H1 (cell line): ENCODE data around the gene PPID. TPM values are rescaled to one million over a fixed set of nuclear protein-coding genes. Genes with fewer than 3 reads are reported as not detected.
"Not testable (repeated sequence)": the region's sequence is repeated elsewhere in the genome, so short reads cannot be mapped to it uniquely, and the experiment has no call there.

Experiments used
- CTCF ChIA-PET: fragments of 300-600 bp; sonication (Branson Sonifier 250); formaldehyde crosslinking; loops from one replicate; lab custom pipeline; 2021; ENCODE audit not compliant: partially characterized antibody; lab: Charles Lee
- POLR2A ChIA-PET: fragments of 300-600 bp; sonication (Branson Sonifier 250); formaldehyde crosslinking; loops from one replicate; lab custom pipeline; 2021; ENCODE audit warnings: inconsistent platforms; ENCODE audit not compliant: partially characterized antibody; lab: Charles Lee
- DNase-seq, 2 experiments: peaks; one replicate each; pipeline versions ENCODE4 v3.0.0 to v3.0.0-alpha.2; 2010 to 2022; ENCODE audit warnings: low spot score in 2 of 2, low read depth in 1 of 2, mixed read lengths in 1 of 2
- FAIRE-seq: peaks from 2 replicates; lab custom pipeline; 2011; peaks lifted over from hg19 to GRCh38; lab: Jason Lieb, UNC
- H2AFZ ChIP-seq: 2 replicates; pipeline ENCODE4 v1.8.1; 2012; ENCODE audit warnings: low read length, inconsistent platforms
- H2AK5ac ChIP-seq: 2 replicates; pipeline ENCODE4 v1.6.1; 2013; ENCODE audit warnings: low read depth, low read length
- H2BK120ac ChIP-seq: replicated peaks from 2 replicates; pipeline ENCODE3; 2013; ENCODE audit warnings: low read depth, low read length, inconsistent platforms
- H2BK12ac ChIP-seq: 2 replicates; pipeline ENCODE4 v1.6.1; 2013; ENCODE audit warnings: low read depth, low read length
- H2BK15ac ChIP-seq: 2 replicates; pipeline ENCODE4 v1.6.1; 2013; ENCODE audit warnings: low read length
- H2BK20ac ChIP-seq: 2 replicates; pipeline ENCODE4 v1.6.1; 2013; ENCODE audit warnings: low read length
- H2BK5ac ChIP-seq: 2 replicates; pipeline ENCODE4 v1.6.1; 2013; ENCODE audit warnings: low read depth, low read length
- H3K14ac ChIP-seq: 2 replicates; pipeline ENCODE4 v1.6.1; 2013; ENCODE audit warnings: inconsistent platforms; ENCODE audit not compliant: insufficient read length
- H3K18ac ChIP-seq: 2 replicates; pipeline ENCODE4 v1.6.1; 2013; ENCODE audit warnings: low read length; ENCODE audit errors: extremely low read depth
- H3K23ac ChIP-seq: 2 replicates; pipeline ENCODE4 v1.6.1; 2013; ENCODE audit warnings: inconsistent platforms; ENCODE audit not compliant: insufficient read length
- H3K23me2 ChIP-seq: 2 replicates; pipeline ENCODE4 v1.6.1; 2013; ENCODE audit warnings: low read depth, low read length
- H3K27ac ChIP-seq: 2 replicates; pipeline ENCODE4 v1.6.1; 2011; ENCODE audit warnings: low read depth, low read length, inconsistent platforms
- H3K27me3 ChIP-seq, 4 experiments: replicated peaks in 1 of 4; 1 replicate in 1 of 4; 2 replicates in 3 of 4; pipeline versions ENCODE4 v1.6.1 to v1.8.1; 2011 to 2013; ENCODE audit warnings: low read length in 3 of 4, mild to moderate bottlenecking in 3 of 4, inconsistent platforms in 2 of 4, mixed read lengths in 2 of 4, moderate library complexity in 1 of 4; ENCODE audit not compliant: control insufficient read depth in 3 of 4, insufficient read depth in 3 of 4; ENCODE audit errors: extremely low read depth in 1 of 4
- H3K36me3 ChIP-seq, 4 experiments: 2 replicates each; pipeline versions ENCODE4 v1.6.1 to v1.8.1; 2011 to 2013; ENCODE audit warnings: mild to moderate bottlenecking in 4 of 4, low read length in 3 of 4, moderate library complexity in 2 of 4, control low read depth in 1 of 4, inconsistent platforms in 1 of 4; ENCODE audit not compliant: insufficient read depth in 4 of 4, control insufficient read depth in 2 of 4
- H3K4ac ChIP-seq: replicated peaks from 2 replicates; pipeline ENCODE3; 2013; ENCODE audit warnings: low read length, low read depth, mixed read lengths, inconsistent platforms; ENCODE audit not compliant: insufficient read length
- H3K4me1 ChIP-seq, 4 experiments: replicated peaks in 1 of 4; 1 replicate in 1 of 4; 2 replicates in 3 of 4; pipeline versions ENCODE4 v1.6.1 to v1.8.1; 2011 to 2013; ENCODE audit warnings: low read length in 3 of 4, inconsistent platforms in 2 of 4, mixed read lengths in 1 of 4; ENCODE audit not compliant: insufficient read depth in 4 of 4, control insufficient read depth in 3 of 4
- H3K4me2 ChIP-seq, 2 experiments: 2 replicates each; pipeline versions ENCODE4 v1.6.1 to v1.8.1; 2011 to 2013; ENCODE audit warnings: low read depth in 2 of 2, low read length in 2 of 2, control low read depth in 1 of 2, inconsistent platforms in 1 of 2, mild to moderate bottlenecking in 1 of 2; ENCODE audit not compliant: insufficient read depth in 1 of 2
- H3K4me3 ChIP-seq, 4 experiments: fragments of 200-600, 300-600 bp in 1 of 4; sonication (generic), shearing (Covaris generic), sonication (Bioruptor Twin) in 1 of 4; 2 replicates each; pipeline versions ENCODE4 v1.5.1 to v1.8.1; 2011 to 2016; ENCODE audit warnings: low read length in 4 of 4, low read depth in 3 of 4, control low read depth in 2 of 4, inconsistent platforms in 2 of 4, mild to moderate bottlenecking in 2 of 4, mixed read lengths in 1 of 4, moderate library complexity in 1 of 4; ENCODE audit not compliant: insufficient read depth in 2 of 4; ENCODE audit errors: extremely low read depth in 1 of 4
- H3K56ac ChIP-seq: replicated peaks from 2 replicates; pipeline ENCODE3; 2013; ENCODE audit warnings: low read depth, mild to moderate bottlenecking, mixed read lengths, low read length, inconsistent platforms; ENCODE audit not compliant: insufficient read length
- H3K79me1 ChIP-seq: 2 replicates; pipeline ENCODE4 v1.6.1; 2013; ENCODE audit warnings: low read depth, low read length, control low read depth
- H3K79me2 ChIP-seq, 2 experiments: 2 replicates each; pipeline versions ENCODE4 v1.6.1 to v1.8.1; 2012 to 2013; ENCODE audit warnings: low read length in 2 of 2, mild to moderate bottlenecking in 2 of 2, inconsistent platforms in 1 of 2; ENCODE audit not compliant: insufficient read depth in 2 of 2, control insufficient read depth in 1 of 2
- H3K9ac ChIP-seq, 4 experiments: replicated peaks in 1 of 4; 1 replicate in 1 of 4; 2 replicates in 3 of 4; pipeline versions ENCODE4 v1.6.1 to v1.8.1; 2011 to 2013; ENCODE audit warnings: low read depth in 3 of 4, low read length in 3 of 4, control low read depth in 2 of 4, mild to moderate bottlenecking in 2 of 4, moderate library complexity in 2 of 4, inconsistent platforms in 1 of 4; ENCODE audit errors: extremely low read depth in 1 of 4
- H3K9me3 ChIP-seq, 2 experiments: 2 replicates each; pipeline versions ENCODE4 v1.6.1 to v1.8.1; 2012 to 2013; ENCODE audit warnings: mild to moderate bottlenecking in 2 of 2, moderate library complexity in 2 of 2, control low read depth in 1 of 2, inconsistent platforms in 1 of 2, low read depth in 1 of 2, low read length in 1 of 2, mixed read lengths in 1 of 2; ENCODE audit not compliant: insufficient read depth in 2 of 2
- H4K20me1 ChIP-seq, 2 experiments: replicated peaks in 1 of 2; 2 replicates each; pipeline versions ENCODE3 to v1.8.1; 2011 to 2013; ENCODE audit warnings: inconsistent platforms in 2 of 2, low read length in 2 of 2, mild to moderate bottlenecking in 1 of 2; ENCODE audit not compliant: insufficient read depth in 2 of 2, control insufficient read depth in 1 of 2
- H4K5ac ChIP-seq: 2 replicates; pipeline ENCODE4 v1.6.1; 2013; ENCODE audit warnings: low read length, low read depth, mixed read lengths, inconsistent platforms; ENCODE audit not compliant: insufficient read length
- H4K8ac ChIP-seq: 2 replicates; pipeline ENCODE4 v1.8.0; 2013; ENCODE audit warnings: mild to moderate bottlenecking, moderate library complexity, low read length, inconsistent platforms; ENCODE audit not compliant: insufficient read depth; ENCODE audit errors: extremely low read depth
- H4K91ac ChIP-seq: replicated peaks from 2 replicates; pipeline ENCODE3; 2013; ENCODE audit warnings: low read length, mixed read lengths, inconsistent platforms; ENCODE audit not compliant: insufficient read length
- WGBS, 2 experiments: shearing (Covaris generic) in 1 of 2; methylation state at CpG; one replicate each; pipeline versions ENCODE4 v1.1.6 to v1.1.7; 2013 to 2015; ENCODE audit warnings: low lambda C conversion rate in 2 of 2, mixed read lengths in 2 of 2, inconsistent platforms in 1 of 2, low coverage in 1 of 2, missing lambda C conversion rate in 1 of 2; ENCODE audit not compliant: insufficient replicate concordance in 2 of 2, insufficient coverage in 1 of 2, insufficient read length in 1 of 2; ENCODE audit errors: extremely low coverage in 1 of 2, missing lambda C conversion rate in 1 of 2; 5-methylcytosine and 5-hydroxymethylcytosine counted together
- polyA plus RNA-seq, 7 experiments: library from polyadenylated mRNA; depleted of rRNA in 3 of 7; stranded (reverse) in 5 of 7; unstranded in 2 of 7; fragments of >200 nt in 5 of 7; fragments of 200-250 nt in 2 of 7; gene quantifications; 1 replicate in 5 of 7; 2 replicates in 1 of 7; 4 replicates in 1 of 7; pipeline versions ENCODE4 v1.2.1 to v1.2.3, GENCODE V29; 2011 to 2013; ENCODE audit warnings: missing spikeins in 2 of 7, mixed read lengths in 2 of 7
- total RNA-seq: library from RNA; stranded (reverse); fragmentation: NEBNext Ultra II Directional; extraction: Animal tissue kit (Norgen Biotek cat#: 25700); gene quantifications from 2 replicates; pipeline ENCODE4 v1.2.1, GENCODE V29; 2021

PPID gene
- total and polyA plus RNA-seq, 2 of the 8 experiments (the other 6 are each of a cell fraction or from before 2014, with no cell fraction given): 20.2 to 53.2 TPM

- H2BK12ac ChIP-seq, FAIRE-seq, H2AK5ac ChIP-seq, H2BK20ac ChIP-seq, H2BK15ac ChIP-seq, H3K27ac ChIP-seq, H3K4me3 ChIP-seq, H3K36me3 ChIP-seq, H3K23me2 ChIP-seq, H3K9me3 ChIP-seq, H3K4me2 ChIP-seq, H3K27me3 ChIP-seq, H3K79me2 ChIP-seq, H4K20me1 ChIP-seq, H3K4me1 ChIP-seq, H4K91ac ChIP-seq, H4K8ac ChIP-seq, H2BK120ac ChIP-seq, H4K5ac ChIP-seq, H3K14ac ChIP-seq, H3K56ac ChIP-seq, H2AFZ ChIP-seq, DNase-seq, H3K9ac ChIP-seq, H3K79me1 ChIP-seq, H3K18ac ChIP-seq, H3K23ac ChIP-seq, H3K4ac ChIP-seq, H2BK5ac ChIP-seq: not testable (repeated sequence)
- ChIA-PET CTCF (interaction anchor here (1.2 kb wide), 1 partner anchor 78 kb away, joined by 4 read pairs; no protein-coding TSS in a partner anchor), POLR2A (interaction anchor here (0.7 kb wide), 1 partner anchor 580 kb away, joined by 3 read pairs; no protein-coding TSS in a partner anchor)
- 93% methylated on average over 7 of the region's 7 CpGs; no CpG with 5 or more reads in 1 of the 2 experiments for WGBS, 2 experiments
These were observed 32.6 kb upstream of the PPID start for GRCh38 chr4:158755819-158756218.
